Gastrocnemius medialis (tissue), 4 donors: ENCODE data around the gene PCLO.

ENCODE experiments used
- CTCF ChIP-seq, 5 experiments: fragments of 450-650 bp in 3 of 5; fragments of 200-600 bp in 2 of 5; sonication (generic) in 2 of 5; IDR thresholded peaks in 4 of 5; conservative IDR thresholded peaks in 1 of 5; 1 replicate in 4 of 5; 2 replicates in 1 of 5; pipeline ENCODE4 v1.5.1; 2016 to 2019; ENCODE audit warnings: antibody characterized with exemption in 5 of 5, mild to moderate bottlenecking in 3 of 5, moderate library complexity in 3 of 5
- POLR2A ChIP-seq, 2 donors: fragments of 450-650 bp; IDR thresholded peaks; one replicate each; pipeline ENCODE4 v1.6.1; 2017; ENCODE audit warnings: antibody characterized with exemption in 2 of 2, mild to moderate bottlenecking in 2 of 2, moderate library complexity in 2 of 2

- no peak for TF ChIP-seq CTCF (IDR thresholded peaks at IDR 0.05 in 4 of 5, conservative IDR thresholded peaks at IDR 0.05 in 1 of 5)
- TF ChIP-seq POLR2A (IDR thresholded peaks at IDR 0.05), result no peak
These were observed 57.6 kb downstream of the PCLO start for GRCh38 chr7:83105063-83105462.
